A172 (cell line): ENCODE data around the gene CDH4. TPM values are rescaled to one million over a fixed set of nuclear protein-coding genes. Genes with fewer than 3 reads are reported as not detected.

Experiments used
- DNase-seq: peaks from one replicate; pipeline ENCODE4 v3.0.0-alpha.2; 2015; ENCODE audit warnings: low spot score
- total RNA-seq: library from RNA; depleted of rRNA; stranded (reverse); fragments of >200 nt; shearing (Covaris generic); gene quantifications from 2 replicates; pipeline ENCODE4 v1.2.3, GENCODE V29; 2014

CDH4 gene
- total RNA-seq, 1 experiment from 2014 or later = 5.5 TPM

DNA sequence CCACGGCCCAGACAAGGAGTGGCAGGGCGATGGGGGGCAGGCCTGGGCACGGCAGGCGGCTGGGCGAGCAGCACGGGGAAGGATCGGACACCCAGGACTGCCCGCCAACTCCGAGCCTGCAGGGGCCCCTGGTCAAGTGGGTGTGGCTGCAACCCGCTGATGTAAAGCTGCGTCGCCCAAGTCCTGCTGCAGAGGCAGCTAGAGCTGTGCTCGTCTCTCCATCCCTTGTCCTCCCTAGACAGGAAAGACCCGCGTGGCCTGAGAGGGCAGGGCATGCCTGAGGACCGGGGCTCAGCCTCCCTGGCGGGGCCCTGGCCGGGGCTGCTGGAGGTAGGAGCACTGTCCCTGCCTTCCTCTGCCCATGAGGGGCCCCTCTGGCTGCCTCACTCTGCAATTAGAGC is 281.2 kb downstream of the CDH4 start:
- DNase-seq = no peak

DNA sequence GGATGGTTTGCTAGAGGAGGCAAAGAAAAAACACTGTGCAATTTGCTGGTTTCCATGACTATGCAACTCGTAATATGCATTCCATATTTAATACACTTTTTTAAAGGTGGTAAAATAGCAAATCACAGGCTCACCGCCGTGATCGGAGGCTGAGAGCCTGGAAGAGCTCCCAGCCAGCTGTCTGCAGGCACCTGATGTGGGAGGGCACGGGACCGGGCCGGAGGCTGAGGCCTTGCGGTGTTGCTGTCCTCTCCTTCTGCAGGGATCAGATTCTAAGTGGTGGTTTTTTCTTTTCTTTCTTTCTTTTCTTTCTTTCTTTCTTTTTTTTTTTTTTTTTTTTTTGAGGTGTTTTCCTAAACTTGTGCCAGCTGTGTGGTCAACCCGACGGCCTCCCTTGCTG is 282.3 kb downstream of the CDH4 start:
- DNase-seq = no peak

DNA sequence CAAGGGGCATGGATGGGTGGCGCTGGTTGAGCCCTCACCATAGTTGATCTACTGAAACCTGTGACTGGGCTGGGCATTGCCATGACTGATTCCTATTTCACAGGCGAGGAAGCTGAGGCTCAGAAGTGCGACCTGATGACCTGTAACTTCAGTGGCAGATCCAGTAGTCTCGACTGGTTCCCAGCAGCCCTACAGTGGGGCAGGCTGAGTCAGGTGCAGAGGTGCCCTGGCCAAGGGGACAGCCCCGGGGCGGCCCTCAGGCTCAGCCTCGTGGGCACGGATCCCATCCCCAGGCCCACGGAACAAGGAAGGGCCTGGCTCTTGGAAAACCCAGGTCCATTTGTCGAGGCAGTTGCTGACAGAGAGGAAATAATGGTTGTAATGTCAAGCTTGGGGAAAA is 283.0 kb downstream of the CDH4 start:
- DNase-seq = no peak

DNA sequence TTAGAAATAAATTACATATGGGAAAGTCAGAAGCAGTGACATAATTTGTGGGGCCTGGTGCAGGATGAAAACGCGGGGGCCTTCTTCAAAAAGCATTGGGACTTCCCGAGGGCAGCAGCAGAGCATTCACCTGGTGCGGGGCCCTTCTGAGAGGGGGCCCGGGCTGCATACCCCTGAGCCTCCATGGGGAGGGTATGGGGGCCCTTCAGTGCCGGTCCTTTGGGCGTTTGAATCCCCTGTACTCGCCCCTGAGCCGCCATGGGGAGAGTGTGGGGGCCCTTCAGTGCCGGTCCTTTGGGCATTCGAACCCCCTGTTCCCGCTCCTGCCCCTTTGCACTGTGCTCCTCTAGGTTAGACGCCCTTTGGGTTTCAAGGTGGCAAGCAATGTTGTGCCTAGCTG is 283.5 kb downstream of the CDH4 start:
- no peak for DNase-seq

DNA sequence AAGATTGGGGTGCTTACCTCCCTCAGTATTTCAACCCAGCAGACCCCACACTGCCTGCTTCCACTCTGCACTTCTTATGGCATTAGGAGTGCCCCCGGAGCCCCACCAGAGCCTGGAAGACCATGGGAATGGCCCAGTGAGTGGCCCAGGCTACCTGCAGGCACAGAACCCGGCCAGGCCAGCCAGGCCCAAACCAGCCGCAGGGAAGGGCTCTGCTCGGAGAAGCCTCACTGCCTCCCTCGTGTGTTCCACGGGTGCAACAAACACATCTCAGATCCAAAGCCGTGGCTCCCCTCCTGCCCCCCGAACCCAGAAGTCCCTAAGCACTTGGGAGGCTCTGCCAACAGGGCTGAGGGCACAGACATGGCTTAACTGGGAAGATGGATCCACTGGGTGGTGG is 283.9 kb downstream of the CDH4 start:
- DNase-seq = no peak

DNA sequence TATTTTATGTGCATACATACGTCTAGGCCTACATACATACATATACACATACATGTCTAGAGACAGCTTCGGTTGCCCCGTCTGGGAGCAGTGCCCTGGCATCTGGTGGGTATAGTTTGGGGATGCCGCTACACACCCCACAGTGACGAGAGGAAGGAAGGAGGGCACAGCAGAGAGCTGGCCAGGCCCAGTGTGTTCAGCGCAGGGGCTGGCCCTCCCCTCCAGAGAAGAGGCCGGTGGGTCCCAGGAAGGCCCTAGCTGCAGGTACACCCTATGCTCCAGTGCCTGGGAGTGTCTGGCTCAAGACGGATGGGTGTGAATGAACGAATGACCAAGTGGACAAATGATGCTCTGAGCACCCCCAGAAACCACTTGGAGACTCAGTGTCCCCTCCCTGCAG is 284.6 kb downstream of the CDH4 start:
- DNase-seq = no peak

DNA sequence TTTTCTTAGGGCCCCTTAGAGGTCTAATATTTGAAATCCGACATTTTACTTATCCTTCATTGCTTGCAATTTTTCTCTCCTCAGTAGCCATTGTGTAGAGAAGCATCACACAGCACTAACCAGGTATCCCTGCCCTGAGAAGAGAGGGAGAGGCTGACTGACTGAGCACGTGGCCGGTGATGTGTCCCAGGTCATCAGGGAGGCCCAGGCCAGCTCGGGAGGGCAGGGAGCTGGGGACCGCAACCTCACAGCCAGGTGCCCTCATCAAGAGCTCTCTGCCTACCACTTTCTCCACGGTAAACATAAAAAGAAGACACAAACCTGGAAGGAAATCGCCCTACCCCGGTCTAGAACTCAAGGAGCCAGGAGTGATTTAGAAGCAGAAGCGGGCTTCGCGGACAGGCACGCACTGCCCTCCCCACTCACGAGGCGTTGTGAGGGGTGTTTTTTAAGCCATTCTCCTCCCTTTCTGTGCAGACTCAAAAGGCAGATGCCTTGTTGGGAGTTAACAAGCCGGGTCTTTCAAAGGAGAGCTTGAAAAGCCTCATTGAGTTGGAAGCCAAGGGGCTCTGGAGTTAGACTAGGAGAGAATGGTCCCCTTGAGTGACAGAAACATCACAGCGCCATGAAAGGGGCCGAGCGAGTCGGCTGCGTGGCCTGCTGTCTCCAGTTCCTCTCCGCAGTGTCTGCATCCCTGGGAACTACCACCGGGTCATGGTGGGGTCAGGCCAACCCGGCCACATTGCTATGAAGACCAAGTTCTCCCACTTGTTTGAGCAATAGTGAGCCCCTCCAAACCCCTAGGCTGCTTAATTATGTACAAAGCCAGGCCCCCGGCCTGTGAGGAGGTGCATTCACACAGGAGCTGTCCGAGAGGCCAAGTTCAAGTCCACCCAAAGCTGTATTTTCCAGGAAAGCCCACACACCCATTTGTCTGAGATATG is 285.4 kb downstream of the CDH4 start:
- no peak for DNase-seq

DNA sequence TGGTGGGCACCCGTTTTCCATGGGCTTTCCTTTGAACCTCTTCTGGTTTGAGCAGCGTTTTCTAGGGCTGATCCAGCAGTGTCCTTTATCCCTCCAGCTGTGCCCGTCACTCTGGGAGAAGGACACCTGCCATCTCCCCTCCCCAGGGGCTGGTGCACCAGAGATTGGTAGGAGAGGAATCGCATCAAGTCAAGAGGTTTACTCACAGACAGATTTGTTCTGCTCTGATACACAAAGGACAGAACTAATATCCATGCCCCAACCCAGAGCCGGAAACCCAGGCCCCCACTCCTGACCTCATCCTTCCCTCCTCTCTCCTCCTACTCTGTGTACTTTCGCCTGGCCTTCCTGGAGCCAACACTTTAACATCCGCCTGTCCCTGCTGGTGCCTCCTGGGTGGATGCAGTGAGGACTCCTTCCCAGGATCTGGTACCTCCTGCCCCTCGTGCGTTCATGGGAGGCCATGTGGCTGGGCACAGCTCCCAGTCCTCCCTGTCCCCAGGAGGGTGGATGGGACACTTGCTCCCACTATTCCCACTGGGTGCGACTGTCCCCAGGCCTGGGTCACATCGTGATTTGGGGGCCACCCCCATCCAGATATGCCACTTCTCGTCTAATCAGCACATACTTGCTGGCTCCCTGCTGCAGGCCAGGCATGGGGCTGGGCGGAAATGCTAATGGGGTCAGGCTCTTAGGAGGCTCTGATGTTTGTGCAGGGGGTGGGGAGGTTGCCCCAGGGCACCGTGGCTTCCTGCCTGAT is 286.3 kb downstream of the CDH4 start:
- no peak for DNase-seq

DNA sequence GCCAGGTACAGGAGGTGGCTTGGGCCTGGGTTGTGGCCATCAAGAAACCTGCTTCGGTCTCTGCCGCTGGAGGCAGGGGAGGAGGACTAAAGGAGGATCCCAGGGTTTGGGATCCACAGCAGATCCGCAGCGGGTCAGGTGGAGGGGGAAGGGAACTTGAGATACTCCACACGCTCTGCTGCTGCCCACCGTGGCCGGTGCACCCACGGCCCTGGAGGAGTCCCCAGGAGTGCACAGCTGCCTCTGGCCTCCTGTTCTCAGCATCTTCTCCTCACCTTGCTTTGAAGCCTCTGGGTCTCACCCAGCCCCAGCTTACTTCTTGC is 286.8 kb downstream of the CDH4 start:
- no peak for DNase-seq

DNA sequence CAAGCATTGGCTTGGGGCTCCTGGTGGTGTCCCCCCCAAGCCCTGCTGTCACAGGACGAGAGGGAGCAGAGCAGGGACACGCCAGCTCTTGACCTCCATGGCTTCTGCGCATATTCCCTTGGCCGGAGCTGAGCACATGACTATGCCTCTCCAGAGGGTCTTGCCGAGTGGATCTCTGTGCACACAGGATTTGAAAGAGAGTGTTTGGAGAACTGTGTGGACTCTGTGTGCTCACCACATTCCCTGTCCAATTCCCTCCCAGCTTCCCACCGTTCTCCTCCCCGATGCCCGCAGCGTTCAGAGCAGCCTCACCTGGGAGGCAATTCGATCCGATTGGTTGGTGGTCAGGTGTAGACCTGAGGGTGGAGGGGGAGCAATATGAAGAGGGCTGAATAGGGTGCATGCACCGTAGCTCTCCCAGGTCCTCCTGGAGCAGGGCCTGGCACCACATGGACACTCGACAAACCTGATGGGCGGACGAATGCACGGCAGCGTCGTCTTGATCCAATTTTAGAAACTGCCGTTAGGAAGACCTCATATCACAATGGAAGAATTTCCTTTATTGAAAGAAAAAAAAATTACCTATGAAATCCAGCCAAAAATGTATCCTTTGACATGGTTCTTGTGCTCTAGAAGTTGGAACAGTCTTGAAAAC is 287.8 kb downstream of the CDH4 start:
- DNase-seq = no peak

DNA sequence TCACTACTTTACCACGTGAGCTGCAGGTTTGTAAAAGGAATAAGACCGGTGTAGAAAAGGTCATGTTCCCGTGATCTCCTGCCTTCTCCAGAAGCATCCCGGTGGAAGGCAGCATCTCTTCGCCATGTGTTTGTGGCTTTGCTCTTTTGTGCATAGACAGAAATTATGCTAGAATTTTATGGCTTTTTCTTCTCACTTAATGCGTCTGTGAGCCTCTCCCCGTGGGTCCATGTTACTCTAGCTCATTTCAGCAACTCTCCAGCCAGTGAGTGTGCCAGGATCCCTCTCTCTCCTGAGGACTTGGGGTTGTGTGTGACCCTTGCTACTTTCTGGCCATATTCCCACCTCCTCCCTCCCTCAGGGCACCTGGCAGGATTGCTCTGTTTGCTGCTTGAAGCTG is 289.5 kb downstream of the CDH4 start:
- no peak for DNase-seq

DNA sequence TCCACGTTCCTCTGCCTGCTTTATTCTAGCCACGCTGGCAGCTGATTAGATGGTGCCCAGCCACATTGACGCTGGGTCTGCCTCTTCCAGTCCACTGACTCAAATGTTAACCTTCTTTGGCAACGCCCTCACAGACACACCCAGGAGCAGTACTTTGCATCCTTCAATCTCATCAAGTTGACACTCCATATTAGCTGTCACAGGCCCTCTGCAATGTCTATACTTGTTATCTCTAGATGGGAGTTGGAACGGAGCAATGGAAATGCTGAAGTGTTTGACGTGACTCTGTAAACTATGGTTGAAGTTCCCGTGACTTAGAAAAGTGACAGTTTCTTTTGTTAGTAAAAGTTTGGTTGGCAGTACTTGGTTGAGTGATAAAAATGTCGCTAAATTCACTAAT is 291.0 kb downstream of the CDH4 start:
- no peak for DNase-seq

DNA sequence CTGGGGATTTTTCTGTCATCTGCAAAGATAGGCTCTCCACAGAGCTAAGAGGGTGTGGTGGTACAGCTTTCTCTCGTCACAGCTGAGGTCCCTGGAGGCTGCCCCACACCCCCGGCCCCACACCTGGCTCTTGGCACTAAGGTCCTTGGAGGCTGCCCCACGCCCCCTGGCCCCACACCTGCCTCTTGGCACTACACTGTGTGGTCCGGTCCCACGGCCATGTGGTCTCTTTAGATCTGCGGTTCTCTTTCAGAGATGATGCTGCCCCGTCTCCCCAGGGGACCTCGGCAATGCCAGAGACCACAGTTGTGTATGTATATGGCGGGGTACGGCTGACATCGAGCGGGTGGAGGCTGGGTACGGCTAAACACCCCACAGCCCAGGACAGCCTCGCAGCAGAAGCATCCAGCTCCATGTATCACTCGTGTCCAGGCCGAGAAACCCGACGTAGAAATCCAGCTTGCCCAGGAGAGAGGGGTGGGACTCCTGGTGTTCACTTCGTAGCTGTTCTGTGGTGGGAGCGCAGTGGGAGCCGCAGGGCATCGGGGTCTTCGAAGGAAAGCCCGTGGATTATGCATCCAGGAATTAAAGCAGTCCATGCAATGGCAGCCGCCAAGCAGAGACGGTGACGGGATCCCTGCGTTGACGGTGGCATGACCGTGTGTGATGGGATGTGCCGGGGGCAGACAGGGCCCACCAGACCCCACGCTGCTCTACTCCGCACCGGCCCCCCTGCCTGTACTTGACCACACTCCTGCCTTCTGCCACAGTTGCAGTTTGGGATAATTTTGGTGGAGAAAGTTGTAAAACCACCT is 292.1 kb downstream of the CDH4 start:
- no peak for DNase-seq

DNA sequence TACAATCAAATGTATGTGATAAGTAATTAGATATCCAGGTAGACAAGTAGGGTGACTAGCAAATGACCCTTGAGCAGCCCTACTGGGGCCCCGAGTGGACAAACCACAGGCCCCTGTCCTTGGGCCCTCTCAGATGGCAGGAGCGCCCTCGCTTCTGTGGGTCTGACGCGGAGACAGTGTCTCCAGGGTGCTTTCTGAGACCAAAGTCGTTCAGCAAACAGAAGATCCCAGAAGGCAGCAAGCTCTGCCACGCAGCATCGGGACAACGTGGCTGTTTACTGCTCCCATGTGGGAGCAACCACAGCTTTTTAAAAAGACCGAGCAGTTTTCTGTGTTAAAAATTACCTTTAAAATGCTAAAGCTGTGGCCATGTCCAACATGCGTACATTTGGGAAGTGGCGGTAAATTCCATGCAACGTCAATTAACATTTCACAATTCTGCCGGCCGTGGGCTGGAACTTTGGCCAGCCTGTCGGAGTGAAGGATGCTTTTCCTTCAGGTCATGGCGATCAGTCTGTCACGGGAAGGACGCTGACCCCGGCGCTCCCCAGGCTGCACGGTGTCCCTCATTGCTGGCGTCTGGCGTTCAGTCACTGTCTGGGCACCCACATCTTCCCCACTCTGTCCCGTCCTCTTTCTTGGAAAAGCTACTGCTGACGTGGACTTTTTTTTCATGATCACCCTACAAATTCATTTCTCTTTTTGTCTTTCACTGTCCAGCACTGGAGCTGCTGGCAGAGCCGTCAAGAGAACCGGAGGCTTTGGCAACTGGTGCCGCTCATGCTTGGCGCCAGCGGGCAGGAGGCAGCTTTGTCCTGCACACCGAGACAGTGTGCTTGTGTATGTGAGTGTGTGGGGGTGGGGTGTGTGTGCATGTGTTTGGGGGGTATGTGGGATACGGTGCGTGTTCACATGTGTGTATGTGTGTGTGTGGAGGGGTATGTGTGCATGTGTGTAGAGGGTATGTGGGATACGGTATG is 293.1 kb downstream of the CDH4 start:
- no peak for DNase-seq

DNA sequence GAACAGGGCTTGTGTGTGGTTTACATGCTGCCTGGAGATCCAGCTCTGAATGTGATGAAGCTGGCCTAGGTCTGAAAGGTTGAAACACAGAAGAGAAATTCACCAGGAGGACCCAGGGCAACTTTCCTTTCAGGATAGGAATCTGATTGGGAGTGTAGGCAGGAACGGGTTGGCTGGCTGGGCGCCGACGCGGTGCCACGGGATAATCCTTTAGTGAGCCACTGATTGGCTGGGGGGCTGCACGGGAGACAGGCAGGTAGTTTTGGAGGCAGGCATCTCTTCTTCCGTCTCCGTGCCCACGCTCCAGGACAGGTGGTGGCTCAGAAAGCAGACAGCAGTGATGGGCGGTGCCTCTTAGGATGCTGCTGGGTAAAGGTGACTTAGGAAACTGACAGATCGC is 294.6 kb downstream of the CDH4 start:
- no peak for DNase-seq

DNA sequence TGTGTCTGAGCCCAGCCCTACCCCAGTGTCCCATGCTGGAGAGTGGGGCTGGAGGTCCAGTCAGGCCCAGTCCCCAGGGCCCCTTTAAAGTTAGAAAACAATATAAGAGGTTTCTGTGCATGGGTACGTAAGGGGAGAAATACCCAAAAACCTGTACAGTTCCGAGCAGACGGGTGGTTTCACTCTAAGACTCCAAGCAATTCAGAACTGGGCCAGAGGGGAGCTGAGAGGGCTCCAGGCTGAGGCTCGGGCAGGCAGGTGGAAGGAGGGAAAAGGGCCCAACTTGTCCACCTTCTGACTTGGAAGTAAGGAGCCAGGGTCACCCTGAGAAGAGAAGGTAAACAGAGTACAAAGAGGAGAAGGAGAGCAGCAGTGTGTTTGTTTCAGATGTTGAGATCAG is 296.0 kb downstream of the CDH4 start:
- DNase-seq = no peak

DNA sequence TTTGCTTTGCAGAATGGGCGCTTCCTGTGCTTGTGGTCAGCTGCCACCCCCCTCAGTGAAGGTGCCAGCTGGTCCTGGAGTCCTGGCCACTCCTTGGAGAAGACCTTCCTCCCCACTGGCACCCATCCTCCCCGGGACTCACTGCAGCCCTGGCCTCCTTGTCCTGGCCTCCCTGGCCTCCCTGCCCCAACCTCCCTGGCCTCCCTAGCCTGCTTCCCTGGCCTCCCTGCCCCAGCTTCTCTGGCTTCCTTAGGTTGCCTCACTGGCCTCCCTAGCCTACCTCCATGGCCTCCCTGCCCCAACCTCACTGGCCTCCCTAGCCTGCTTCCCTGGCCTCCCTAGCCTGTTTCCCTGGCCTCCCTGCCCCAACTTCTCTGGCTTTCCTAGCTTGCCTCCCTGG is 297.8 kb downstream of the CDH4 start:
- no peak for DNase-seq

DNA sequence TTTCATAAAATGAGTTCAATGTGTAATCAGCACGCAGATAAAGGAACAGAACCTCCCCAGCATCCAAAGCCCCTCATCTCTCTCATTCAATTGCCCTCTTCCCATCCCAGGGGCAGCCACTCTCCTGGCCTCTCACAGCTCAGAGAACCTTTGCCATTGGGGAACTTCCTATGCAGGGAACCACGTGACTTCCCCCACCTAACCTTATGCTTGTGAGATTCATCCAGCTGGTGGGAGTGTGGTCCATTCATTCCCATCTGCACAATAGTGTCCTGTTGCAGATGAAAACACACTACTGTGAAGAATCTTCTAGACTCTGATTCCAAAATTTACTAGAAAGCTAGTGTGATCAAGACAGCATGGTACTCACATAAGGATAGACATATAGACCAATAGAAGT is 299.3 kb downstream of the CDH4 start:
- no peak for DNase-seq

DNA sequence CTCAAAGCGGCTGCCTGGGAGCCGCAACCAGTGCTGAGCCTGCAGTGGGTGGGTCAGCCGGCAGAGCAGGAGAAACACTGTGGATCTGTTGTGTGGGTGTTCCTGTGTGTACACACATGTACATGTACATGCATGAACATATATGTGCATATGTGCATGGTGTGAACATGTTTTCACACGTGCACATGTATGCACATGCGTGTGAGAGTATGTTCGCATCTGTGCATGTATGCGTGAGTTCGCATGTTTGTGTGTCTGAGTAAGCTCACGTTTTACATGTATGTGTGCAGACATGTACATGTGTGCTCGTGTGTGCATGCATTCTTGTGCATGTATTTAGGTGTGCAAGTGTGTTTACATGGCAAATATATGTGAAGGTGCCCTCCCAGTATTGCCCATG is 302.6 kb downstream of the CDH4 start:
- DNase-seq = no peak

DNA sequence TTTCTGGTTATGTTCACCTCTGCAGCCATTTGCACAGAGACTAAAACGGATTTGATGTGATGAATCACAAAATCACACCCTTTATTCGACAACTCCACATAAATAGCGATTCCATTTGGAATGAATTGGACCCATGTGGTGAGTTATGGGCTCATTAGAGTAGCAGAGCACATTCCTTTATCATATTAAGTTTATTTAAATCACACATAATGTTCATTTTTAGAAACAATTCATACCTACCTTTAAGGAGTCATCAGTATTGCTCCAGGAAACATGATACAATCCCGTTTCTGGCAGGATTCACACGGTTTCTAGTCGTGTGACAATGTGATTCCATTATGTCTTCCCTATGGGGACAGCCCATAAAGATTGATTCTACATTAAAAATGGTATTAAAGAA is 303.5 kb downstream of the CDH4 start:
- DNase-seq = peak; percentile 28

DNA sequence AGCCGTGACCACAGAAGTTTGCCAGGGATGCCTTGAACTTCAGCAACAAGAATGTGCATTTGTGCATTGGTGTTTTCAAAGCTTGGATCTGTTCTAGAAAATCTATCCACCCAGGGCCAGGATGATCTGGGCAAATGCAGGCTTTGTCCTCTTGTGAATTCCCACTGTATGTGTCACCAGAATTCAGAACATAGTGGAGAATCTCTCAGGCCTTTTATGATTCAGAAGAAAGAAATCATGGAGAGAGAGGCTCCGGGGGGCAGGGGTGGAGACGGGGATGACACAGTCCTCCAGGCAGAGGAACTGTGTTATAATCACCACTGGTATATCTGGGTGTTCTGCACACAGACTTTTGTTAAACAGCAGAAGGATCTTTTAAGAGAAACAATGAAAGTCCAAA is 304.1 kb downstream of the CDH4 start:
- peak; percentile 90 for DNase-seq
